Daoy (cell line): ENCODE results near the gene NEXMIF. TPM values are rescaled to one million over a fixed set of nuclear protein-coding genes. Genes with fewer than 3 reads are reported as not detected.
"Not testable (repeated sequence)": the region's sequence is repeated elsewhere in the genome, so short reads cannot be mapped to it uniquely, and the experiment has no call there.

Source experiments
- DNase-seq: peaks from one replicate; pipeline ENCODE4 v3.0.0-alpha.2; 2015; ENCODE audit warnings: low read depth
- total RNA-seq: library from RNA; depleted of rRNA; stranded (reverse); fragments of >200 nt; shearing (Covaris generic); gene quantifications from 2 replicates; pipeline ENCODE4 v1.2.3, GENCODE V29; 2014; rRNA removed

Gene NEXMIF
- total RNA-seq, 1 experiment from 2014 or later, result 0.23 TPM

DNA sequence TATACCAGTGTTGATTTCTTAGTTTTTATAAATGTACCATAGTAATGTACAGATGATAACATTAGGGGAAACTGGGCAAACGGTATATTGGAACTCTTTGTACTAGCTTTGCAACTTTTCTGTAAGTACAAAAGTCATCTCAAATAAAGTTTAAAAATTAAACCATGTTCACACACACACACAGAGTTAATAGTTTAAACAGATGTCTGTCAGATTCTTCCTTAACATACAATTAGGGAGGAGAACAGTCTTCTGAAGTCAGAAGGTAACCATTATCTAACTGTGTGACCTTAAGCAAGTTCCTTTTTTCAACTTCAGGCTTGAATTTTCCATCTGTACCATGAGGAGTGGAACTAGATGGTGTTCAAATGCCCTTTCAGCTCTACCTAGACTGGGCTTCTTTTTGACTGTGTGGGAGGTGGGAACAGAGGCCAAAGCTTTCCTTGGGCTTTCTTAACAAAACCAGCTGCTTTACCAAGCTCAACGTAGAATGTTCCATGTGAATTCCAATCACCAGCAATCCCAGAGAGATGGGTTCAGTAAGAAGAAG, 127.8 kb downstream of the NEXMIF start:
- DNase-seq, result no peak

DNA sequence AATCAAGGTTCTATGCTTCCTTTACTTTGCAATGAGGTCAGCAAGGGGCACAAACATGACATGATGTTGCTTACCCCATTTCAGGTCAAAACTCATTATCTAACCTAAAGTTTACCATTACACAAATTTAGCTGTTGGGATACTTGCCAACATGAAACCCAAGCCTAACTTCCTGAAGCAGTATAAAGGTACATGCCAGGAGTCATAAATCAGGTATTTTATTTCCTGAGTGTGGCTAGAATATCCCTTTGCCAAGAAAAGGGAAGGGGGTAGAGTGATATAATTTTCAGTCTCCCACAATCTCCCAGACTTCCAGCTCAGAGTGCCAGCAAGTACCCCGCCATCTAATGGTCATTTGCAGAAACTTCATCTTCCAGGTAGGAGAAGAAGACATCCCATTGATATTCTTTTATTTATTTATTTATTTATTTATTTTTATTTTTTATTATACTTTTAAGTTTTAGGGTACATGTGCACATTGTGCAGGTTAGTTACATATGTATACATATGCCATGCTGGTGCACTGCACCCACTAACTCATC, 136.6 kb downstream of the NEXMIF start:
- DNase-seq, result no peak

DNA sequence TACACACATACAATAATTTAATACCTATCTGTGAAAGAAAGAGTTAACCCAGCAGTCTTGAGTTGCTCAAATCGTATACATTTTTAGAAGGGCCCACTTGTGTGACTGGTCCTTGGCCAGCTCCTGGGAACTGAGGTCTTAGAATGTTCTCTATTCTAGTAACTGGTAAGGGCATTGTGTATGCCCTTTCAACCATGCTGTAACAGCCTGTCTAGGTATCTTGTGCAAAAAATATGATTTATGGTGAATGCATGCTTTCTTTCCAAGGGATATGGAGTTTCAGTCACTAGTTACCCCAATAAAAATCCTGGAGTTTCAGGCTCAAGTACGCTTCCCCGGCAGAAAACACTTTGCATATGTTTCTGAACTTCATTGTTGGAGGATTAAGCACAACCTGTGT, 140.6 kb downstream of the NEXMIF start:
- no peak for DNase-seq

DNA sequence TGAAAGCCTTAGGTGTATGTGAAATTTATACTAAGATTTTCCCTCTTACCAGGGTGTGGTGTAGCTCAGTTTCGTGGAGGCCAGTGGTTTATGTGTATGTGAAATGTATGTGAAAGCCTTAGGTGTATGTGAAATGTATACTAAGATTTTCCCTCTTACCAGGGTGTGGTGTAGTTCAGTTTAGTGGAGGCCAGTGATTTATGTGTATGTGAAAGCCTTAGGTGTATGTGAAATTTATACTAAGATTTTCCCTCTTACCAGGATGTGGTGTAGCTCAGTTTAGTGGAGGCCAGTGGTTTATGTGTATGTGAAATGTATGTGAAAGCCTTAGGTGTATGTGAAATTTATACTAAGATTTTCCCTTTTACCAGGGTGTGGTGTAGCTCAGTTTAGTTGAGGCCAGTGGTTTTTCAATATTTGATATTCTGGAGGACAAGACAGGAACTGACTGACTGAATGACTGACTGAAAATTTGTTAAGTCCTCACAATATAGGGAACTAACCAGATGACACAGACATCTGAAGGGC, 143.7 kb downstream of the NEXMIF start:
- DNase-seq, result no peak

DNA sequence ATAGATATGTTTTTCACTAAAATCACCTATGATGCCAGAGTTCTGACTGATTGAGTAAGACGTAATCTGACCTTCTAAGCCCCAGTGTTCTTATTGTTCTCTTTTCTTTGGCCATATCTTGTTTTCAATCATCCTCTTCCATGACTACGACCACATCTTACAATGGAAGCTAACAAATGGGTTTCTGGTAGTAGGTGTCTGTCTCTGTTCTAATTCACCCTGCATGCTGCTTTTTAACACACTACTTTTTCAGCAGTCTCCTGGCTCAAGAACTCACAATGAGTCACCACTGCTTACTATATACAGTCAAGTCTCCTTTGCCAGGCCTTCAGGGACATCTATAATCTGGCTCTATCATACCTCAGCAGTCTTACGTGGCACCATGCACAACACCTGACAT, 146.1 kb downstream of the NEXMIF start:
- DNase-seq, result no peak

DNA sequence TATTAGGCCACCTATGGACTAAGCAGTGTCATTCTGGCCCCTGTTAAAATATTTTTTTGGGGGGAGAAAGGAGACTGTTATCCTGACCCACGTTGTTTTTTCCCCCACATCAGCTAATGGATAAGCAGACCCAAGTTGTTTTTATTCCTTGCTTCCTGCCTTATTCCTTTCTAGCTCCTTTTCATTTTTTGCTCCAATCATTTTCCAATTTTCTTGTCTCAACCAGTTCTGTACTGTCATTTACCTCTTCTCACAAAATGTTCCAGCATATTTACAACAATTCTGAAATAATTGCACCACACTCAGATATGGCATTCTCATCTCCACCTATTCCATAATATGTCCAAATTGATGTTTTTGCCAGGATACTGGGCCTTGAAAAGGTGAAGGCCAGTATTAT, 150.3 kb downstream of the NEXMIF start:
- no peak for DNase-seq

DNA sequence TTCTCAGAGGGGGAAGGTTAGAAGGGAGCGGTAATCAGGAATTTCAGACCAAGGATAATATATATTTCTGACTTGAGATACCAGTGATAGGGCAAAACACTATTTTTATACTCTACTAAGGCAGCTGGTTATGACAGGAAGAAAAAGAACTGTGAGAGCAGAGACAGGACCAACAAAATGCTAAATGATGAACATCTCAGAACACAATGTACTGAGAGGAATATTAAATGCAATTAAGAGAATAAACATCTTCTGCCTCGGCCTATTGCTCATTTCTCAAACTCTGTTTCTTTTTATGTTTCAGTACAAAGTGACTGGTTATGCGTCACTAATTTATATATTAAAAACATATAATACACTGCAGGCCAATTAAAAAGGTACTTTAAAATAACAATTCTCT, 188.8 kb downstream of the NEXMIF start:
- DNase-seq, result no peak

DNA sequence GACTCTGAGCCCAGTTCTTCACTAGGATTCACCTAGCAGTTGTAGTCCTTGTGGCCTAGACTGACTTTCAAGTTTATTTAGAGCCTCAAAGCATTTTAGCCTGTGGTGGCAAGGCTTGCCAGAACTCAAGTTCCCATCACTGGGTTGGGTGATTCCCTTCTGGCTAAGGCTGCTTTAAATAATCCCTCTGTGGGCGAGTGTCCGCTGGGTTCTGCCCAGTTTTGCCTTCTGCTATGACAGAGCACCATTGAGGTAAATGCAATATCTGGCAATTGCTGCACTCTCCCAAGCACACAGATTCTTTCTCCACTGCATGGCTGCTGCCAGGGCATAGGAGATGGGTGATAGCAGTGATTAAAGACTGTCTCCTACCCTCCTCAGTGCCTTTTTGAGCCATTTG, 220.0 kb downstream of the NEXMIF start:
- DNase-seq, result no peak

DNA sequence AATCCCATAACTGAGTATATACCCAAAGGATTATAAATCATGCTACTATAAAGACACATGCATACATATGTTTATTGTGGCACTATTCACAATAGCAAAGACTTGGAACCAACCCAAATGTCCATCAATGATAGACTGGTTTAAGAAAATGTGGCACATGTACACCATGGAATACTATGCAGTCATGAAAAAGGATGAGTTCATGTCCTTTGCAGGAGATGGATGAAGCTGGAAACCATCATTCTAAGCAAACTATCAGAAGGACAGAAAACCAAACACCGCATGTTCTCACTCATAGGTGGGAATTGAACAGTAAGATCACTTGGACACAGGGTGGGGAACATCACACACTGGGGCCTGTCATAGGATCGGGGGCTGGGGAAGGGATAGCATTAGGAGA, 223.9 kb downstream of the NEXMIF start:
- not testable (repeated sequence) for DNase-seq

DNA sequence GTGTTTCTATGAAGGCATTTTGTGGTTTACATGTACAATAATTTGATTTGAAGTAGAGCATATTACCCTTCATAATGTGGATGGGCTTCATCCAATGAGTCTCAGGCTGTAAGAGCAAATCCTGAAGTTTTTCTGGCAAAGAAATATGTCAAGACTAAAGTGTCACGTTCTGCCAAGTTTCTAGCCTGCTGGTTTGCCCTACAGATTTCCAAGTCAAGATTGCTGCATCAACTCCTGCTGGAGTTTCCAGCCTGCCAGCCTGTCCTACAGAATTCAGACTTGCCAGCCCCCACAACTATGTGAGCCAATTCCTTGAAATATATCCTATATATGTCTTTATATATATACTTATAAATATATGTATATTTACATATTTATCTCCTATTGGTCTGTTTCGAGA, 240.8 kb downstream of the NEXMIF start:
- DNase-seq, result no peak

Other genes with a start within 250 kb of the NEXMIF start
- 27.0 and 30.9 TPM in 2 replicates for gene ABCB7, start 230.8 kb upstream of the NEXMIF start, total RNA-seq